ENCODE data around the gene COL9A2. TPM values are rescaled to one million over a fixed set of nuclear protein-coding genes. Genes with fewer than 3 reads are reported as not detected.

Gene COL9A2
- 14.8 and 14.9 TPM in 2 replicates for total RNA-seq
- total RNA-seq (2013): 18.6 TPM
- polyA plus RNA-seq: 29.6 and 30.6 TPM in 2 replicates
- polyA minus RNA-seq: 5.6 and 6.9 TPM in 2 replicates

DNA sequence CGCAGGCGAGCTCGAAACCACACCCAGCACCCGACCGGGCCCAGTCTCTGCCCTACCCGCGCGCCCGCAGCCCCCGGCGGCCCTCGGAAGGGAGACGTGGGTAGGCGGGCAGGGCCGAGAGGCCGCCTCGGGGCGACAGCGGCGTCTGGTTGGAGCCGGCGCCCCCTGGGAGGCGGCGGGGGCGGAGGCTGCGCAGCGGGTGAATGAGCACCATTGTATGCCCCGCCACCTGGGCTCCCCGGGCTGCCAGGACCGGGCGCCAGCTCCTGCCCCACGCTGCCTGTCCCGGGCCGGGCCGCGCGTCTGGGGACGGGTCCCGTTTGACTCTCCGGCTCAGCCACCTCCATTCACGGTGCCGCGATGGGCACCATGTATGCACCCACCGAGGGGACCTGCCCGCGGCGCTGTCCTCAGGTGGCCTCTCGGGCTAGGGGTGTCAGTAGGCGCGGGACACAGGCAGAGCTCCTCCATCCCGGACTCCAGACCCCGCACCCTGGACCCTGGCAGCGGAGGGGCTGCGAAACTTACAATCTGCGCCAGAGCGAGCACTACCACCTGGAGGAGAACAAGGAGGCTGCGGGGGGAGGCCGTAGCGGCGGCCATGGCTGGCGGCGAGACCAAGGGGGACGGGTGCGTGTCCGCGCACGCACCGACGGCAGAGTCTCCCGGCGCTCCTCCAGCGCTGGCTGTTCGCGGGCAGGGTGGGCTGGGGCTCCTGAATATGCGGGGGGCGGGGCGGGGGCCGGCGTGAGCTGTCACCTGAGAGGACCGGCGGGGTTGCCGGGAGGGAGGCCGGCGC is at the start of gene COL9A2:
COL9A2 (minus strand) TSS at position 692 of the 799 bp plus-strand sequence; CDS start at position 603, 89 bp downstream.
- Histone ChIP-seq H3K9me3 (ENCODE audit: control extremely low read depth in 1 of 3, control insufficient read depth in 2 of 3, insufficient read depth in 1 of 3, low read length in 2 of 3) (no peaks in the 10 kb centered on the region), H3K4me3 (ENCODE audit: control extremely low read depth in 1 of 5, extremely low read depth in 1 of 5, insufficient read depth in 1 of 5, low read depth in 2 of 5, low read length in 4 of 5) (peak within 1 kb of the TSS; percentile 22 to 78 (median 66)), H3K79me2 (ENCODE audit: control insufficient read depth, insufficient read depth, low read length) (no peaks in the 10 kb centered on the region), H2AFZ (ENCODE audit: insufficient read depth, low read depth, low read length, poor library complexity, severe bottlenecking) (peak within 1 kb of the TSS; percentile 93), H3K4me1 (ENCODE audit: control insufficient read depth in 2 of 2, insufficient read depth in 2 of 2, low read length in 2 of 2) (peaks cover 39 to 57% of the 10 kb centered on the region in 2 donors), H3K9ac (ENCODE audit: low read length) (peak within 1 kb of the TSS; percentile 74), H3K27ac (ENCODE audit: low read length in 2 of 2) (peak within 1 kb of the TSS; percentile 23 to 35), H4K20me1 (ENCODE audit: control insufficient read depth, insufficient read depth, low read length, poor library complexity, severe bottlenecking) (no peaks in the 10 kb centered on the region), H3K36me3 (replicated peaks in 1 of 2; ENCODE audit: control extremely low read depth in 1 of 2, control insufficient read depth in 1 of 2, extremely low read depth in 1 of 2, insufficient read depth in 2 of 2, low read length in 1 of 2) (no peaks in the 10 kb centered on the region), H3K4me2 (replicated peaks; ENCODE audit: low read depth, low read length, poor library complexity, severe bottlenecking) (peak within 1 kb of the TSS; percentile 97), H3K27me3 (replicated peaks in 1 of 4; ENCODE audit: control extremely low read depth in 1 of 4, control insufficient read depth in 3 of 4, insufficient read depth in 4 of 4, low read length in 3 of 4) (peaks cover 0 to 3% (median 1%) of the 10 kb centered on the region in 4 experiments)
- peak; percentile 88 for DNase-seq
- TF ChIP-seq CTCF (IDR thresholded peaks at IDR 0.05) (no peak), EZH2 (IDR thresholded peaks at IDR 0.05; ENCODE audit: borderline replicate concordance, insufficient read depth, low read depth, low read length, poor library complexity, severe bottlenecking) (no peak)
- Mint-ChIP-seq H3K4me3 (peak within 1 kb of the TSS; percentile 92), H3K4me1 (peaks cover 51% of the 10 kb centered on the region), H3K27ac (peak within 1 kb of the TSS; percentile 76), H3K27me3 (peaks cover 5% of the 10 kb centered on the region), H3K9me3 (ENCODE audit: insufficient read depth) (no peaks in the 10 kb centered on the region)
- intact Hi-C loops (cut with micrococcal nuclease): loop anchor here (1.0 to 2.0 kb wide), 2 partner anchors 22 to 88 kb away; no protein-coding TSS in a partner anchor
- WGBS (ENCODE audit: insufficient coverage): under 1% methylated on average over 84 of the region's 84 CpGs
- ATAC-seq (ENCODE audit: low read depth): peak; percentile 71
- CTCF ChIA-PET: interaction anchor here (0.6 to 10.2 kb wide), 17 partner anchors 11 to 174 kb away, joined by 3 to 132 read pairs (median 5); no protein-coding TSS in a partner anchor
- POLR2A ChIA-PET: interaction anchor here (0.6 to 1.4 kb wide), 8 partner anchors 11 to 164 kb away, joined by 3 to 11 read pairs (median 4); partner anchors contain the start of gene ZMPSTE24
